ENCODE data around the gene SPANXN4.

The SPANXN4 gene, protein sequence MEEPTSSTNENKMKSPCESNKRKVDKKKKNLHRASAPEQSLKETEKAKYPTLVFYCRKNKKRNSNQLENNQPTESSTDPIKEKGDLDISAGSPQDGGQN

DNA sequence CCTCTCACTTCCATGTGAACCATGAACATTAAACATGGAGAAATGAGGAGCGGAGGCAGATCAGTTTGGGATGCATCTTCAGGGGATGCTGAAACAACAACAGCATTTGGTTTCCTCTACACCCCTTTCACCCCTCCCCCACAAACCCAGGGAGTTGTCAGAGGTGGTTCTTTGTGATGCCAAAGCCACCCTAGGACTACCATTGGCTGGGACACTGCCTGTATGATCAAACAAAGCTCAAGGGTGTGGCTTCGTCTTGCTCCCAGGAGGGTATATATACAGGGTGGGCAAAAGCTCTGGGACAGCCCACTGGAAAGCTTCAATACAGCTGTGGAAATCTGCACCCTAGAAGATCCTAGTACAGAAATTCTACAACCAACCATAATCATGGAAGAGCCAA, at the start of gene SPANXN4:
Gene SPANXN4, plus strand, starts transcription at position 301 of the 400 bp plus-strand sequence. Its CDS starts 87 bp downstream, at position 388.
- Histone ChIP-seq H4K20me1 (ENCODE audit: insufficient read depth) (no peaks in the 10 kb centered on the region), H3K4me1 (ENCODE audit: low read depth, poor library complexity, severe bottlenecking) (no peaks in the 10 kb centered on the region), H3K27ac (no peak within 1 kb of the TSS), H2AFZ (ENCODE audit: low read depth) (no peak within 1 kb of the TSS), H3K4me3 (IDR thresholded peaks at IDR 0.05; ENCODE audit: insufficient read depth, low read depth, low read length) (no peak within 1 kb of the TSS), H3K27me3 (ENCODE audit: insufficient read depth, low read depth) (no peaks in the 10 kb centered on the region), H3K79me2 (ENCODE audit: insufficient read depth, low read depth) (no peaks in the 10 kb centered on the region), H3K9ac (no peak within 1 kb of the TSS), H3K4me2 (no peak within 1 kb of the TSS), H3K36me3 (ENCODE audit: insufficient read depth) (no peaks in the 10 kb centered on the region)
- TF ChIP-seq, protein P1, sequence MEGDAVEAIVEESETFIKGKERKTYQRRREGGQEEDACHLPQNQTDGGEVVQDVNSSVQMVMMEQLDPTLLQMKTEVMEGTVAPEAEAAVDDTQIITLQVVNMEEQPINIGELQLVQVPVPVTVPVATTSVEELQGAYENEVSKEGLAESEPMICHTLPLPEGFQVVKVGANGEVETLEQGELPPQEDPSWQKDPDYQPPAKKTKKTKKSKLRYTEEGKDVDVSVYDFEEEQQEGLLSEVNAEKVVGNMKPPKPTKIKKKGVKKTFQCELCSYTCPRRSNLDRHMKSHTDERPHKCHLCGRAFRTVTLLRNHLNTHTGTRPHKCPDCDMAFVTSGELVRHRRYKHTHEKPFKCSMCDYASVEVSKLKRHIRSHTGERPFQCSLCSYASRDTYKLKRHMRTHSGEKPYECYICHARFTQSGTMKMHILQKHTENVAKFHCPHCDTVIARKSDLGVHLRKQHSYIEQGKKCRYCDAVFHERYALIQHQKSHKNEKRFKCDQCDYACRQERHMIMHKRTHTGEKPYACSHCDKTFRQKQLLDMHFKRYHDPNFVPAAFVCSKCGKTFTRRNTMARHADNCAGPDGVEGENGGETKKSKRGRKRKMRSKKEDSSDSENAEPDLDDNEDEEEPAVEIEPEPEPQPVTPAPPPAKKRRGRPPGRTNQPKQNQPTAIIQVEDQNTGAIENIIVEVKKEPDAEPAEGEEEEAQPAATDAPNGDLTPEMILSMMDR (conservative IDR thresholded peaks at IDR 0.05; ENCODE audit: low read depth, low read length) = no peak

DNA sequence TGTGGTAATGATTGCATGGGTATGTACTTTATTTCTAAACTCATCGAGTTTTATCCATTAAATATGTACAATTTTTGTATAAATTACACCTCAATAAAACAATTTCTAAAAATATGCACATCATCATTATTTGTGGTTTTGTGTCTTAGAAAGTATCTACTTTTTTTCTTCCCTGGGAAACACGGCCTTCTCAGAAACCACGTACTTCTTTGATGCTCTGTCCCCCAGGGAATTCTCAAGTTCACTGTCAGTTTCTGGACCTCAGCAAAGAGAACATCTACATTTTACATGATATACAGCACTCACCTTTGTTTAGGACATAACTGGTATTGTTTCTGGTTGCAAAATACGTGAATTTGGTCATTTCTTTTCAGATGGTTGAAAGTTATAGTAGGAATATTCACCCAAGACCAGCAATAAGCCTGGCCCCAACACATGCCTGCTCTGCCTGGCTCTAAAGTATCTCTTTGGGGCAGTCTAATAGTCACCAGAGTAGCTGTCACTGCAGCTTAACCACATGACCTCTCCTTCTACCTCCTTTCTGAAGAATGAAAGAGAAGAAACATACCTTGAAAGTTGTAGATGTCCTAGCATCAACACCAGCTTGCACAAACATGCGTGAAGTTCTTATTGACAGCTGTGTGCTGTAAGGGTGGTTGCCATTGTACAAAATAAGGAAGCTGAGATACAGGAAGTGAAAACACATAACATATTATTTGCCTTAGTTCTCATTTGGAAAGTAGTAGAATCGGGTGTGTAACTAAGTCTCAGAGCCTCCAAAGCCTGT, 48.4 kb upstream of the SPANXN4 start:
- TF ChIP-seq, protein P1 (conservative IDR thresholded peaks at IDR 0.05; ENCODE audit: low read depth, low read length) = no peak
- no peak overlapping the region for H3K9ac ChIP-seq
- H3K4me1 ChIP-seq (ENCODE audit: low read depth, poor library complexity, severe bottlenecking) = no peaks in the 10 kb centered on the region
- H3K36me3 ChIP-seq (ENCODE audit: insufficient read depth) = no peaks in the 10 kb centered on the region
- no peak overlapping the region for H3K27ac ChIP-seq
- no peaks in the 10 kb centered on the region for H4K20me1 ChIP-seq (ENCODE audit: insufficient read depth)
- H2AFZ ChIP-seq (ENCODE audit: low read depth) = no peak overlapping the region
- H3K27me3 ChIP-seq (ENCODE audit: insufficient read depth, low read depth) = no peaks in the 10 kb centered on the region
- H3K4me2 ChIP-seq = no peak overlapping the region
- no peak overlapping the region for H3K4me3 ChIP-seq (IDR thresholded peaks at IDR 0.05; ENCODE audit: insufficient read depth, low read depth, low read length)
- H3K79me2 ChIP-seq (ENCODE audit: insufficient read depth, low read depth) = no peaks in the 10 kb centered on the region

DNA sequence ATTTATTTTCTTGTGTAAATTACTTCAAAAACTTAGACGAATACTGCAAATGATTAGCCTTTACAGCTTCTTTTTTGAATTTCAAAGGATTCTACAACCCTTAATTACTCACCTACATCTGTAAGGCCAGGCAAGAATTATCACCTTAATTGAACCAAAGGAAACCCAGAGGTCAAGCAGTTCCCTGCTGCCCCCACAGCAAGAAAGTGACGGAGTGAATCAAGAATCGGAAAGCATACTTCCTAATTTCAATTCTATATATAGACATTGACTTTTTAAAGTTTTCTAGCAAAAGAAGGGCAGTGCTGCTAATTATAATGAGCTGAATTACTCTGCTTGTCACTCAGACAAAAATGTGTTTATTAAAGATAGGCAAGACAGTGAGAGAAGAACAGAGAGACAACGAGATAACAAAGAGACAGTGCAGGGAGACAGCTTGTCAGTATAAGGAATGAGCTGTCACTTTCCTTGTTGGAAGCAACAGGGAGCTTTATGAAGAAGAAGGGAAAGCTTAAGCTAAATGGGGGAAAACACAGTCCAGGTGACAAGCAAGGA, 47.5 kb upstream of the SPANXN4 start:
- Histone ChIP-seq H3K79me2 (ENCODE audit: insufficient read depth, low read depth) (no peaks in the 10 kb centered on the region), H3K4me1 (ENCODE audit: low read depth, poor library complexity, severe bottlenecking) (no peaks in the 10 kb centered on the region), H3K27me3 (ENCODE audit: insufficient read depth, low read depth) (no peaks in the 10 kb centered on the region), H3K36me3 (ENCODE audit: insufficient read depth) (no peaks in the 10 kb centered on the region), H3K4me3 (IDR thresholded peaks at IDR 0.05; ENCODE audit: insufficient read depth, low read depth, low read length) (no peak overlapping the region), H3K4me2 (no peak overlapping the region), H4K20me1 (ENCODE audit: insufficient read depth) (no peaks in the 10 kb centered on the region), H3K27ac (no peak overlapping the region), H3K9ac (no peak overlapping the region), H2AFZ (ENCODE audit: low read depth) (no peak overlapping the region)
- TF ChIP-seq, protein P1 (conservative IDR thresholded peaks at IDR 0.05; ENCODE audit: low read depth, low read length) = no peak

DNA sequence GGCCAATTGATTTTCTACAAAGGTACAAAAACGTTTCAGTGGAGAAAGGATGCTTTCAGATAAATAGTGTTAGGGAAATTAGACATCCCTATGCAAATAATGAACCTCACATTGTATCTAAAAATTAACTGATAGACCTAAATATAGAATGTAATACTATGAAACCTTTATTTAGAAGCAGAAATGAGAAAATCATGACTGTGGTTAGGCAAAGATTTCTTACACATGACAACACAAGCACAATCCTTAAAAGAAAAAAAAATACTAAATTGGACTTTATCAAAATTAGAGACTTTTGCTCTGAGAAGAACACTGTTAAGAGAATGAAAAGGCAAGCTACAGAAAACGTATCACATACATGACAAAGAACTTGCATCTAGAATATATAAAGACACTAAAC, 43.0 kb upstream of the SPANXN4 start:
- TF ChIP-seq, protein P1 (conservative IDR thresholded peaks at IDR 0.05; ENCODE audit: low read depth, low read length) = no peak
- Histone ChIP-seq H3K27ac (no peak overlapping the region), H3K4me3 (IDR thresholded peaks at IDR 0.05; ENCODE audit: insufficient read depth, low read depth, low read length) (no peak overlapping the region), H3K4me2 (no peak overlapping the region), H3K79me2 (ENCODE audit: insufficient read depth, low read depth) (no peaks in the 10 kb centered on the region), H3K9ac (no peak overlapping the region), H3K27me3 (ENCODE audit: insufficient read depth, low read depth) (no peaks in the 10 kb centered on the region), H3K4me1 (ENCODE audit: low read depth, poor library complexity, severe bottlenecking) (no peaks in the 10 kb centered on the region), H3K36me3 (ENCODE audit: insufficient read depth) (no peaks in the 10 kb centered on the region), H2AFZ (ENCODE audit: low read depth) (no peak overlapping the region), H4K20me1 (ENCODE audit: insufficient read depth) (no peaks in the 10 kb centered on the region)

Data from KMS-11 (cell line).